ENCODE measurements around the gene APOBEC3G.
"Not testable (repeated sequence)": the region's sequence is repeated elsewhere in the genome, so short reads cannot be mapped to it uniquely, and the experiment has no call there.

GRCh38 chr22:39061290-39061689 lies 15.8 kb upstream of the APOBEC3G start:
- TF ChIP-seq CTCF (conservative IDR thresholded peaks at IDR 0.05; ENCODE audit: low read depth, low read length); CHD1 (IDR thresholded peaks at IDR 0.05; ENCODE audit: low read depth, low read length); CEBPB (IDR thresholded peaks at IDR 0.05; ENCODE audit: low read depth, low read length); RFX5 (IDR thresholded peaks at IDR 0.05; ENCODE audit: low read depth, low read length); POLR2A (IDR thresholded peaks at IDR 0.05; ENCODE audit: low read depth, low read length); RCOR1 (IDR thresholded peaks at IDR 0.05; ENCODE audit: insufficient replicate concordance, low read length); USF2 (IDR thresholded peaks at IDR 0.05; ENCODE audit: low read depth, low read length); ELK1 (IDR thresholded peaks at IDR 0.05; ENCODE audit: borderline replicate concordance, low read depth, low read length); BHLHE40 (IDR thresholded peaks at IDR 0.05; ENCODE audit: low read depth, low read length); SMC3 (IDR thresholded peaks at IDR 0.05; ENCODE audit: low read depth, low read length): not testable (repeated sequence)
